ENCODE results near the gene BPI. TPM values are rescaled to one million over a fixed set of nuclear protein-coding genes. Genes with fewer than 3 reads are reported as not detected.

The BPI gene
- total RNA-seq, 1 experiment from 2014 or later = not detected

DNA sequence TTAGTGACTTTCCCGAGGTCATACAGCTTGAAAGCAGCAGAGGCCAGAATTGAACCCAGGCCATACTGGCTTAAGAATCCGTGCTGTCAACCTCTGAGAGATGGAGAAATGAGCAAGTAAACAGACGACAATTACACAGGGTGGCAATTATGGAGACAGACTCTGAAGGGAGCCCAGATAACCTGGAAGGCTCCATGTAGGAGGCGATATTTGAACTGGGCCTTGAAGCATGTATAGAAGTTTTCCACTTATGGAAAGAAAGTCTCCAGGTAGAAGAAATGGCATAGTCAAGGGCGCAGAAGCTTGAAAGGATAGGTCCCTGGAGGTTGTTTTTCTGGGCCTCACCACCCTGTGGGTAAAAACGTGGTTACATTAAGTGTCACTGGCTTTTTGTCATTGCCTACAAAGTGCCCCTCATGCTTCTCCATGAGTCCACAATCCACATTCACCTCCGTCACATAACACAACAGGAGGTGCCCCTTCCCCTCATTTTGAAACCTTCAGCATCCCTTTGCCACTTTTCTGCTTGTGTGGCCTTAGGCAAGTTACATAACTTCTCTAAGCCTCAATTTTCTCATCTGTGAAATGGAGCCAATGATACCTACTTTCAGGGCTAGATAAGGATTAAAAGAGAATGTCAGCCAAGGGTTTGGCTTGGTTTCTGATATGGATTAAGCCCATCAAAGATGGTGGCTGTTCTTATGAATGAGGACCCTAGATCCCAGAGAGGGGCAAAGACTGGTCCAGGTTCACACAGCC, 5.9 kb upstream of the BPI start:
- Histone ChIP-seq H3K4ac (ENCODE audit: low read depth, low read length) (no peak overlapping the region), H3K79me2 (ENCODE audit: insufficient read depth, low read length) (no peaks in the 10 kb centered on the region), H3K27ac (ENCODE audit: insufficient read length, low read depth, low read length) (no peak overlapping the region), H3K23ac (ENCODE audit: insufficient read length, low read depth, low read length) (no peak overlapping the region), H2AK5ac (ENCODE audit: insufficient read length, low read length) (no peak overlapping the region), H4K8ac (replicated peaks; ENCODE audit: insufficient read length, low read depth, low read length) (no peak overlapping the region), H3K27me3 (ENCODE audit: insufficient read depth, low read length) (no peaks in the 10 kb centered on the region), H2BK15ac (ENCODE audit: low read depth, low read length) (no peak overlapping the region), H3K79me1 (ENCODE audit: insufficient read depth, low read depth, low read length, poor library complexity, severe bottlenecking) (no peaks in the 10 kb centered on the region), H2BK120ac (ENCODE audit: low read depth, low read length, poor library complexity, severe bottlenecking) (no peak overlapping the region), H2BK5ac (ENCODE audit: insufficient read length, low read length) (no peak overlapping the region), H2BK12ac (ENCODE audit: insufficient read length, low read depth, low read length) (no peak overlapping the region), H3K4me2 (ENCODE audit: insufficient read depth, insufficient read length, low read length) (no peak overlapping the region), H2AFZ (ENCODE audit: low read length) (no peak overlapping the region), H3K14ac (ENCODE audit: insufficient read depth, low read length) (no peak overlapping the region), H3K18ac (ENCODE audit: insufficient read length, low read depth, low read length) (no peak overlapping the region), H4K20me1 (ENCODE audit: control insufficient read depth, insufficient read depth, insufficient read length) (peaks cover 2% of the 10 kb centered on the region), H3K56ac (ENCODE audit: insufficient read length, low read depth, low read length) (no peak overlapping the region), H3K9me3 (ENCODE audit: control insufficient read depth, low read depth, low read length) (no peaks in the 10 kb centered on the region), H2BK20ac (ENCODE audit: low read depth, low read length, poor library complexity, severe bottlenecking) (no peak overlapping the region), H3K9ac (ENCODE audit: extremely low read depth, insufficient read length, low read length) (no peak overlapping the region), H3K4me1 (ENCODE audit: insufficient read depth, low read length) (no peaks in the 10 kb centered on the region; the same call in 1 of the 2 replicates), H3T11ph (ENCODE audit: low read length) (no peak overlapping the region), H4K91ac (ENCODE audit: insufficient read length, low read depth, low read length) (no peak overlapping the region), H3K23me2 (ENCODE audit: insufficient read length, low read depth, low read length, poor library complexity, severe bottlenecking) (no peaks in the 10 kb centered on the region), H4K5ac (ENCODE audit: insufficient read length, low read depth, low read length) (no peak overlapping the region)
- no peak overlapping the region for H3K27ac Mint-ChIP-seq
- H3K36me3 Mint-ChIP-seq (ENCODE audit: insufficient read depth in 1 of 3, low read depth in 3 of 3) = no peaks in the 10 kb centered on the region
- 0 out of 2 replicates have a peak, but pooled peaks cover 3% of the 10 kb centered on the region for H3K27me3 Mint-ChIP-seq (ENCODE audit: low read depth)
- peaks cover 18 to 32% of the 10 kb centered on the region in 2 experiments for H3K4me1 Mint-ChIP-seq
- TF ChIP-seq, protein P1, sequence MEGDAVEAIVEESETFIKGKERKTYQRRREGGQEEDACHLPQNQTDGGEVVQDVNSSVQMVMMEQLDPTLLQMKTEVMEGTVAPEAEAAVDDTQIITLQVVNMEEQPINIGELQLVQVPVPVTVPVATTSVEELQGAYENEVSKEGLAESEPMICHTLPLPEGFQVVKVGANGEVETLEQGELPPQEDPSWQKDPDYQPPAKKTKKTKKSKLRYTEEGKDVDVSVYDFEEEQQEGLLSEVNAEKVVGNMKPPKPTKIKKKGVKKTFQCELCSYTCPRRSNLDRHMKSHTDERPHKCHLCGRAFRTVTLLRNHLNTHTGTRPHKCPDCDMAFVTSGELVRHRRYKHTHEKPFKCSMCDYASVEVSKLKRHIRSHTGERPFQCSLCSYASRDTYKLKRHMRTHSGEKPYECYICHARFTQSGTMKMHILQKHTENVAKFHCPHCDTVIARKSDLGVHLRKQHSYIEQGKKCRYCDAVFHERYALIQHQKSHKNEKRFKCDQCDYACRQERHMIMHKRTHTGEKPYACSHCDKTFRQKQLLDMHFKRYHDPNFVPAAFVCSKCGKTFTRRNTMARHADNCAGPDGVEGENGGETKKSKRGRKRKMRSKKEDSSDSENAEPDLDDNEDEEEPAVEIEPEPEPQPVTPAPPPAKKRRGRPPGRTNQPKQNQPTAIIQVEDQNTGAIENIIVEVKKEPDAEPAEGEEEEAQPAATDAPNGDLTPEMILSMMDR (conservative IDR thresholded peaks at IDR 0.05) = no peak
- H3K4me3 Mint-ChIP-seq = no peak overlapping the region
- H3K9me3 Mint-ChIP-seq = no peaks in the 10 kb centered on the region
- WGBS (ENCODE audit: extremely low coverage, insufficient read length, low lambda C conversion rate) = no CpG with 5 or more reads among the region's 7 CpGs
- DNase-seq = no peak
